Activated T-helper 2 cell treated with anti-CD3 and anti-CD28 coated beads, Interferon-gamma antibody, Interleukin-2, Interleukin-4, amounts not matched to agents 10 μg/mL and 5 μg/mL and 100 μg/mL, durations not matched to agents 14 hours and 24 hours and 36 hours (primary cell): Measurements from ENCODE around the gene GCNT2. TPM values are rescaled to one million over a fixed set of nuclear protein-coding genes. Genes with fewer than 3 reads are reported as not detected.
"Not testable (repeated sequence)": the region's sequence is repeated elsewhere in the genome, so short reads cannot be mapped to it uniquely, and the experiment has no call there.

Source experiments
- DNase-seq: peaks from one replicate; pipeline ENCODE4 v3.0.0; 2021; ENCODE audit warnings: low spot score
- H3K27ac Mint-ChIP-seq: one replicate; pipeline ENCODE4 v1.8.0; 2021; ENCODE audit warnings: mixed read lengths
- H3K27me3 Mint-ChIP-seq: one replicate; pipeline ENCODE4 v1.8.0; 2021; ENCODE audit warnings: low read depth, mixed read lengths
- H3K36me3 Mint-ChIP-seq: one replicate; pipeline ENCODE4 v1.8.0; 2021; ENCODE audit warnings: low read depth, mixed read lengths
- H3K4me1 Mint-ChIP-seq: one replicate; pipeline ENCODE4 v1.8.0; 2021; ENCODE audit warnings: low read depth, mixed read lengths
- H3K4me3 Mint-ChIP-seq: one replicate; pipeline ENCODE4 v1.8.0; 2021; ENCODE audit warnings: low read depth, mild to moderate bottlenecking, moderate library complexity, mixed read lengths
- H3K9me3 Mint-ChIP-seq: one replicate; pipeline ENCODE4 v1.8.0; 2021; ENCODE audit warnings: mixed read lengths
- intact Hi-C: fragments of 100-400 bp; cut with micrococcal nuclease; formaldehyde crosslinking; loops from one replicate; pipeline ENCODE4 v1.15.1; 2023
- total RNA-seq: library from RNA; stranded (reverse); gene quantifications from 2 replicates; pipeline ENCODE4 v1.2.3, GENCODE V29; 2022

GCNT2 gene
- total RNA-seq, 1 donor from 2014 or later = 2.8 TPM

DNA sequence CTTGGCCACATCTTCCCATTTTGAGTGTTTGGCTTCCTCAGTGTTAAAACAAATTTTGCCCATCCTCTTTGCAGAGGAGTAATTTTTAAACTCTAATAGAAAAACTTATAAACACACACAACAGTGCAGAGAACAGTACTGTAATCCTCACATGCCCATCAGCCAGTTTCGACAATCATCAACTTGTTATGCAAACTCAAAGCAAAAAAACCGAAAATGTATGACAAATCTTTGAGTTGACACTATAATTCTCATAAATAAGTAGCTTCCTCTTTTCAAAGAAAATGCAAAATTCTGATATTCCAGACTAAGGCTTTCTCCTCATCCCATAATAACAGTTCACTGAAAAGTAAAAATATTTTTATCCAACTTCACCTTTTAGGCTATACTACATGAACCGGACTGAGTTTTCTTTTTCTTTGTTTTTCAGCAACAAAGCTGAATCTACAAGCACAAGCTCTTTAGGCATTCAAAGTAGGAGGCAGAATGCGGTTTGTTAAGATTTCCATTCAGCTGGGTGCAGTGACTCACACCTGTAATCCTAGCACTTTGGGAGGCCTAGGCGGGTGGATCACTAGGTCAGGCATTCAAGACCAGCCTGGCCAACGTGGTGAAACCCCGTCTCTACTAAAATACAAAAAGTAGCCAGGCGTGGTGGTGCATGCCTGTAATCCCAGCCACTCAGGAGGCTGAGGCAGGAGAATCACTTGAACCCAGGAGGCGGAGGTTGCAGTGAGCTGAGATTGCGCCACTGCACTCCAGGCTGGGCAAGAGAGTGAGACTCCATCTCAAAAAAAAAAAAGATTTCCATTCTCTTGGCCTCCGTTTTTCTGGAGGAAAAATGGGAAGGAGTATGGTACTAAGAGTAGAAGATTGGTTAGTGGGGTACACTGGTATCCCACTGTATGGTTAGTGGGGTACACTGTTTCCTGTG lies 74.8 kb downstream of the GCNT2 start:
- DNase-seq = no peak
- Mint-ChIP-seq H3K9me3 (no peaks in the 10 kb centered on the region), H3K27ac (no peak overlapping the region), H3K27me3 (no peaks in the 10 kb centered on the region), H3K4me1 (peaks cover 2% of the 10 kb centered on the region), H3K4me3 (no peak overlapping the region), H3K36me3 (no peaks in the 10 kb centered on the region)
- intact Hi-C loops = no loop called here

DNA sequence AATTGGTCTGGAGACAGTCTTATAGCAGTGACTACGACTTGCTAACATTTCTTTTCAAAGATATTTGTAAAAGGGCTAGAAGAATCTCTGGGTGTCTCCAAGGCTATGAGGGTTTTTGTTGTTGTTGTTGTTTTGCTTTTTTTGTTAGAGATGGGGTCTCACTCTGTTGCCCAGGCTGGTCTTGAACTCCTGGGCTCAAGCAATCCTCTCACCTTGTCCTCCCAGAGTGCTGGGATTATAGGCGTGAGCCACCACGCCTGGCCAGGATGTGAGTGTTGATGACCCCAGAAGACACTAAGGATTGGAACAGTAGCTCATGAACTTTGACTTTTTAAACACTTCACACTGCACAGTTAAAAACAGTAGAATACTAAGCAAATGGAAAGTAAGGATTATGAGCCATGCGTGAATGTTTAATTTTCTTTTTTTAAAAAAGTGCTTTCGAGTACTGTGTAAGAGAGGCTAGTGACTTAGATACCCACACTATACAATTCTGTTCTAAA lies 76.4 kb downstream of the GCNT2 start:
- H3K4me3 Mint-ChIP-seq = no peak overlapping the region
- no peaks in the 10 kb centered on the region for H3K9me3 Mint-ChIP-seq
- H3K36me3 Mint-ChIP-seq = no peaks in the 10 kb centered on the region
- intact Hi-C loops = no loop called here
- H3K4me1 Mint-ChIP-seq = peaks cover 2% of the 10 kb centered on the region
- no peak for DNase-seq
- no peak overlapping the region for H3K27ac Mint-ChIP-seq
- H3K27me3 Mint-ChIP-seq = no peaks in the 10 kb centered on the region

DNA sequence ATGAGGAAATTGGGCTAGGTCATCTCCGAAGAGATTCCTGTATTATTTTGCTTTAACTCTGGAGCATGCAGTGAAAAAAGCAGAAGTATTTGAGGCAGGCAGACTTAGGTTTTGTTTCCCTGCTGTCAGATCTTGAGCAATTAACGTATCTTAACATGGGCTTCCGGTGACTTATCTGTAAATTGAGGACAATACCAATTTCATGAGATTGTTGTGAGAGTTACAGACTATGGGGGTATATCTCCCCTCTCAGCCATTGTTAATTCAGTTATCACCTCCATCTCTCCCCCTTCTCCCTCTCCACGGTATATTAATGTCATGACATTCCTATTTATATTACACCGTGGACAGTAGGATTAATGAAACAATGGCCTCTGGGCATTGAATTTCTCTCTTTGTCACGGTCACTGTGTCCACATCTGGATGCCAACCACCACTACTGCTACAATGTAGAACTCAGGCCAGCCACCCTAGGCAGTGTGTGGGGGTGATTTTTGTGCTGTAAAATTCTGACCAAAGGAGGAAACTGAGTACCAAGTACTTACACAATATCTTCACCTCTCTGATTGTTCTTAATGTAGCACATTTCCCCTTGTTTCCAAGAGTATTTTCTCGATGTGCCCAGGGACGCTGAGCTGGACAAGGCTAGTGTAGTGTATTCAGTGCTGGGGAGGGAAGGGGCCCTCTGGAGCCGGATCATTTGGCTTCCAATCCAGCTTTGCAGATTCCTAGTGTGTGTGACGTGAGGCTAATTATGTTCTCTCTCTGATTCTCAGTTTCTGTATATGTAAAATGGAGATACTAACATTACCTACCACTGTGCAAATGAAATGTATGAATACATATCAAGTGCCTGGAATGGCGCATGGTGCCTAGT lies 77.2 kb downstream of the GCNT2 start:
- H3K36me3 Mint-ChIP-seq = no peaks in the 10 kb centered on the region
- no peak overlapping the region for H3K4me3 Mint-ChIP-seq
- no peak overlapping the region for H3K27ac Mint-ChIP-seq
- peaks cover 2% of the 10 kb centered on the region for H3K4me1 Mint-ChIP-seq
- intact Hi-C loops = no loop called here
- H3K9me3 Mint-ChIP-seq = no peaks in the 10 kb centered on the region
- DNase-seq = no peak
- no peaks in the 10 kb centered on the region for H3K27me3 Mint-ChIP-seq

DNA sequence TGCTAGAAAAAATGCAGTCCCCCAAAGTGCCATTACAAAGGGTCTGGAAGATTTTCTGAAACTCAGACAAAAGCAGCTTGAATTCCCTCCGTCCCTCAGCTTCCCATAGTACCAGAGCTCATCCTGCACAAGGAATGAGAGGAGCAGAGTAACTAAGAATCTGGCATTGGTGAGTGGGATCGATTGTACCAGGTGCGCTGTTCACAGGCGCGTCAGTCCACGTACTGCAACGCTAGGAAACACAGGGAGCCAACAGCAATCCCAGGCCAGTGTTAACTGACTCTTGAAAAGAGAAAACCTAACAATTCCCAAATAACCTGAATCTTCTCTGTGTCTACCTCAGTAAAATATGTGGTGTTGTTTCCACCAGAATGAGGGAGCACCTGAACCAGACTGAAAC lies 77.9 kb downstream of the GCNT2 start:
- Mint-ChIP-seq H3K27me3 (no peaks in the 10 kb centered on the region), H3K27ac (no peak overlapping the region), H3K4me3 (no peak overlapping the region), H3K36me3 (no peaks in the 10 kb centered on the region), H3K9me3 (no peaks in the 10 kb centered on the region), H3K4me1 (peaks cover 2% of the 10 kb centered on the region)
- DNase-seq = no peak
- intact Hi-C loops = no loop called here

DNA sequence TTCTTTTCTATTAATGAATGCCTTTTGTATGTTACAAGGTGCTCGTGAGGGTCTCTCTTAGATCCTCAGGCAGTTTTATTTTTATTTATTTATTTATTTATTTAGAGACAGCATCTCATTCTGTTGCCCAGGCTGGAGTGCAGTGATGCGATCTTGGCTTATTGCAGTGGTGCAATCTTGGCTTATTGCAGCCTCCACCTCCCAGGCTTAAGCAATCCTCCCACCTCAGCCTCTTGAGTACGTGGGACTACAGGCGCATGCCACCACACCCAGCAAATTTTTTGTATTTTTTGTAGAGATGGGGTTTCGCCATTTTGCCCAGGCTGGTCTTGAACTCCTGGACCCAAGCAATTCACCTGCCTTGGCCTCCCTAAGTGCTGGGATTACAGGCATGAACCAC lies 79.5 kb downstream of the GCNT2 start:
- intact Hi-C loops, H3K27ac Mint-ChIP-seq, H3K36me3 Mint-ChIP-seq, H3K4me1 Mint-ChIP-seq, DNase-seq, H3K27me3 Mint-ChIP-seq, H3K4me3 Mint-ChIP-seq, H3K9me3 Mint-ChIP-seq: not testable (repeated sequence)

DNA sequence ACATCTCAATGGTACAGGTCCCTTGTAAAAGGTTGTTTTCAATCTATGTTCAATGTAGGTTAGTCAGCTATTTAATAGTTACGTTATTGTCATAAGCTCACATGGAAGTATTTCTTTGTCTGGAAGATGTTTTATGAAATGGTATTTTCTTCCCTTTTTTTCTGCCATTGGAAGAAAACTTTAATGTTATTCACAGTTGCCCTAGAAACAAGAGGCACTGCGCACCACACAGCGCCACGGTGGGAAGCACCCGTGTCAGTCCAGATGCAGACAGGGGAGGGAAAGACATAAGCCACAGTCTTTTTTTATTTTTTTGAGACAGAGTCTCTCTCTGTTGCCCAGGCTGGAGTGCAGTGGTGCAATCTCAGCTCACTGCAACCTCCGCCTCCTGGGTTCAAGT lies 82.1 kb downstream of the GCNT2 start:
- Mint-ChIP-seq H3K27me3 (no peaks in the 10 kb centered on the region), H3K4me1 (no peaks in the 10 kb centered on the region), H3K4me3 (no peak overlapping the region), H3K9me3 (no peaks in the 10 kb centered on the region), H3K27ac (no peak overlapping the region), H3K36me3 (no peaks in the 10 kb centered on the region)
- DNase-seq = no peak
- intact Hi-C loops = no loop called here

DNA sequence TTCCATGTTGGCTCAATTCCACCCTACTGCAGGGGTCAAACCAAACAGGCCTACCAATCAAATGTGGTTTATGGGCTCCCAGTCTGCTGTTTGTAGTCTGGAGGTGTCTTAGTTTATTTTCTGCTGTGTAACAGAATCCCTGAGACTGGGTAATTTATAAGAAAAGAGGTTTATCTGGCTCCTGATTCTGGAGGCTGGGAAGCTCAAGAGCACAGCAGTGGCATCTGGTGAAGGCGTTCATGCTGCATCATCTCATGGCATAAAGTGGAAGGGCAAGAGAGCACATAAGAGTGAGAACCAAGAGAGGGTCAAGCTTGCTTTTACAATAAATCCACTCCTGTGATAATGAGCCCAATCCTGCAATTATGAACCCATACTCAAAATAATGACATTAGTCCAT lies 87.9 kb downstream of the GCNT2 start:
- DNase-seq = no peak
- intact Hi-C loops = no loop called here

DNA sequence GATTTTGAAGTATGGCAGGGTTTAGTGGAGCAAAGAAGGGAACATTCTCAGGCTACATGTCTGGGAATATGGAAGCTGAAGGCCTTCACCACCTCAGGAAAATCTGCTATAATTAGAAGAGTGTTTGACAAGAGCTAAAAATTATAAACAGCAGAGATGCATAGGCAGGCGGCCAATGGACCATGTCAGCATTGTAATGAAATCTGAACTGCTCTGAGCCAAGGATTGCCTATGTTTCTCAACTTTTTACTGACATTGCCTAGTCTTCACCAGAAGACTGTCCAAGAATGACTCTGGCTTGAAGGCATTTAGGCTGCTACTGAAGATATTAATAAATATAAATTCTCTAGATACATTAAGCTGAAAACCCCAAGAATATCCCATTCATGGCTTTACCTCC lies 89.1 kb downstream of the GCNT2 start:
- Mint-ChIP-seq H3K27me3 (no peaks in the 10 kb centered on the region), H3K9me3 (no peaks in the 10 kb centered on the region), H3K27ac (no peak overlapping the region), H3K4me3 (no peak overlapping the region), H3K36me3 (no peaks in the 10 kb centered on the region), H3K4me1 (no peaks in the 10 kb centered on the region)
- intact Hi-C loops = no loop called here
- no peak for DNase-seq

More for the DNA sequence above, 87.9 kb downstream of the GCNT2 start:
- Mint-ChIP-seq H3K9me3 (no peaks in the 10 kb centered on the region), H3K27me3 (no peaks in the 10 kb centered on the region), H3K4me3 (no peak overlapping the region), H3K4me1 (no peaks in the 10 kb centered on the region), H3K36me3 (no peaks in the 10 kb centered on the region), H3K27ac (no peak overlapping the region)

DNA sequence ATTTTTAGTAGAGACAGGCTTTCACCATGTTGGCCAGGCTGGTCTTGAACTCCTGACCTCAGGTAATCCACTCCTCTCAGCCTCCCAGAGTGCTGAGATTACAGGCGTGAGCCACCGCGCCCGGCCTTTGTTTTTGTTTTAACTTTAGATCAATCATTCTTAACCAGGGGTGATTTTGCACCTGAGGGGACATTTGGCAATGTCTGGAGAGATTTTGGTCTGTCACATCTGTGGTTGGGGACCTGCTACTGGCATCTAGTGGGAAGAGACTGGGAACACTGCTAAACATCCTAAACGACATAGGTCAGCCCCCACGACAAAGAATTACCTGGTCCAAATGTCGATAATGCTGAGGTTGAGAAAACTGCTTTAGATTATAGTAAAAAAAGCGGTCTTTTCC lies 91.0 kb downstream of the GCNT2 start:
- Mint-ChIP-seq H3K27me3 (no peaks in the 10 kb centered on the region), H3K9me3 (no peaks in the 10 kb centered on the region), H3K36me3 (no peaks in the 10 kb centered on the region), H3K27ac (no peak overlapping the region), H3K4me1 (no peaks in the 10 kb centered on the region), H3K4me3 (no peak overlapping the region)
- intact Hi-C loops = no loop called here
- DNase-seq = no peak

DNA sequence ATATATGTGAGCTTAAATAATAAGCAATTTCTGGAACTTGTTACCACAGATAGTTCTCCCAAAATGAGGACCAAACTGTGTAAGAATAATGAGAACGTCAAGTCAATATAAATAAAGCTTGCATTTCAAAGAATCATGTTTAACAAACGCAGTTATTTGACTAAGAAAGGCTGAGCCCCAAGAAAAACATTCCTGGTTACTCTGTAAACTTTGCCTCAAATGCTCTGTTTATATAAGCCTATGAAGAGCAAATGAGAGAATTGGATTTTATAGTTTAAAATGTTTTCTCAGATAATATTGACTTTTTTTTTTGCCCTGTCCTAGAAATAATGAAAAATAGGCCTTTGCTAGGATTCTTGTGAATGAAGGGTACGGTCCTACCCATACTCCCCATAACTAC lies 91.9 kb downstream of the GCNT2 start:
- H3K27ac Mint-ChIP-seq = no peak overlapping the region
- no peaks in the 10 kb centered on the region for H3K36me3 Mint-ChIP-seq
- intact Hi-C loops = no loop called here
- H3K4me3 Mint-ChIP-seq = no peak overlapping the region
- no peak for DNase-seq
- H3K27me3 Mint-ChIP-seq = no peaks in the 10 kb centered on the region
- no peaks in the 10 kb centered on the region for H3K9me3 Mint-ChIP-seq
- no peaks in the 10 kb centered on the region for H3K4me1 Mint-ChIP-seq

DNA sequence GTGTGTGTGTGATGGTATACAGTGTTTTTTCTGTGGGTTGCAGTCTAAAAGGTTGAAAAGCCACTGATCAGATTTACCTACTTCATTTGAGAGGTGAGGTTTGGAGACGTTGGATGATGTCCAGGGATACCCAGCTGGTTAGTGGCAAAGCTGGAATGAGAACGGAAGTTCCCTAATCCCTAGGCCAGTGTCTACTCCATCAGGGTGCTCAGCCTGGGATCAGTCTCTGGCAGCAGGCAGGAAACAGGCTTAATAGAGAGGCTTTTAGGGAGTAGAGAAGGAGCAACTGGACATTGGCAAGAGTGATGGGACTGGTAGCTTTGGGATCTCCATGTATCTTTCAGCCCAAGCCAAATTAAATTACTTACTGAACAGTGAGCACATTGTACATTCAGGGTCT lies 92.6 kb downstream of the GCNT2 start:
- Mint-ChIP-seq H3K4me1 (no peaks in the 10 kb centered on the region), H3K36me3 (no peaks in the 10 kb centered on the region), H3K27me3 (no peaks in the 10 kb centered on the region), H3K9me3 (no peaks in the 10 kb centered on the region), H3K27ac (no peak overlapping the region), H3K4me3 (no peak overlapping the region)
- intact Hi-C loops = no loop called here
- DNase-seq = no peak

DNA sequence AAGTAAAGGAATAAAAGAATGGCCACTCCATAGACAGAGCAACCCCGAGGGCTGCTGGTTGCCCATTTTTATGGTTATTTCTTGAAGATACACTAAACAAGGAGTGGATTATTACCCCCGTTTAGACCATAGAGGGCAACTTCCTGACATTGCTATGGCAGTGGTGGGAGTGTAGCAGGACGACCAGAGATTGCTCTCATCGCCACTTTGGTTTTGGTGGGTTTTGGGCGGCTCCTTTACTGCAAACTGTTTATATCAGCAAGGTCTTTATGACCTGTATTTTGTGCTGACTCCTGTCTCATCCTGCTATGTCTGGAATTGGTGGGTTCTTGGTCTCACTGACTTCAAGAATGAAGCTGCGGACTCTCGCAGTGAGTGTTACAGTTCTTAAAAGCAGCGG lies 94.5 kb downstream of the GCNT2 start:
- intact Hi-C loops = no loop called here
- H3K9me3 Mint-ChIP-seq = no peaks in the 10 kb centered on the region
- H3K4me3 Mint-ChIP-seq = no peak overlapping the region
- no peak for DNase-seq
- no peaks in the 10 kb centered on the region for H3K27me3 Mint-ChIP-seq
- no peaks in the 10 kb centered on the region for H3K4me1 Mint-ChIP-seq
- H3K36me3 Mint-ChIP-seq = no peaks in the 10 kb centered on the region
- no peak overlapping the region for H3K27ac Mint-ChIP-seq

DNA sequence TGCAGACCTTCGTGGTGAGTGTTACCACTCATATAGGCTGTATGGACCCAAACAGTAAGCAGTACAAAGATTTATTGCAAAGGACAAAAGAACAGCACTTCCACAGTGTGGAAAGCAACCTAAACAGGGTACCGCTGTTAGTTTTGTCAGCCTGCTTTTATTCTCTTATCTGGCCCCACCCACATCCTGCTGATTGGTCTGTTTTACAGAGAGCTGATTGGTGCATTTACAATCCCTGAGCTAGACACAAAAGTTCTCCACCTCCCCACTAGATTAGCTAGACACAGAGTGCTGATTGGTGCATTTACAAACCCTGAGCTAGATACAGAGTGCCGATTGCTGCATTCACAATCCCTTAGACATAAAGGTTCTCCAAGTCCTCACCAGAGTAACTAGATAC lies 95.1 kb downstream of the GCNT2 start:
- H3K27ac Mint-ChIP-seq, intact Hi-C loops, H3K4me1 Mint-ChIP-seq, H3K4me3 Mint-ChIP-seq, H3K9me3 Mint-ChIP-seq, H3K27me3 Mint-ChIP-seq, DNase-seq, H3K36me3 Mint-ChIP-seq: not testable (repeated sequence)
